ENCODE data around the gene RGL3. TPM values are rescaled to one million over a fixed set of nuclear protein-coding genes. Genes with fewer than 3 reads are reported as not detected.

Gene RGL3
- total and polyA plus RNA-seq, 2 of the 4 experiments (the other 2 are of a cell fraction) = 0.18 to 0.62 TPM

GRCh38 chr19:11414544-11414943, 4.6 kb downstream of the RGL3 start:
- Histone ChIP-seq H2BK15ac (ENCODE audit: low read depth, low read length) (no peak overlapping the region), H3K9me3 (ENCODE audit: control insufficient read depth, insufficient read depth, low read length) (no peaks in the 10 kb centered on the region), H2BK20ac (ENCODE audit: low read depth, low read length) (no peak overlapping the region), H2BK5ac (ENCODE audit: low read depth, low read length, poor library complexity, severe bottlenecking) (no peak overlapping the region), H3K27ac (ENCODE audit: insufficient read depth, low read length) (no peak overlapping the region), H3K18ac (ENCODE audit: low read depth, low read length) (no peak overlapping the region), H3K9me1 (ENCODE audit: insufficient read depth, low read length) (no peaks in the 10 kb centered on the region), H3K56ac (ENCODE audit: extremely low read depth, insufficient read depth, low read length) (no peak overlapping the region), H2BK120ac (ENCODE audit: low read depth, low read length) (no peak overlapping the region), H3K4me1 (ENCODE audit: control insufficient read depth, insufficient read depth, low read length) (peaks cover 2% of the 10 kb centered on the region; the same call in 1 of the 2 replicates), H2AK9ac (replicated peaks; ENCODE audit: low read depth, low read length, poor library complexity) (no peak overlapping the region), H2AK5ac (ENCODE audit: low read depth, low read length) (no peak overlapping the region), H3K4me2 (ENCODE audit: low read depth, low read length) (no peak overlapping the region), H3K79me1 (ENCODE audit: low read depth in 1 of 2, low read length in 2 of 2) (no peaks in the 10 kb centered on the region), H3K9ac (ENCODE audit: low read depth, low read length) (no peak overlapping the region), H2AFZ (replicated peaks; ENCODE audit: low read length, poor library complexity) (no peak overlapping the region), H4K8ac (ENCODE audit: low read depth in 2 of 2, low read length in 2 of 2) (no peak overlapping the region), H3K23ac (ENCODE audit: low read depth, low read length) (no peak overlapping the region), H4K91ac (ENCODE audit: insufficient read depth, low read depth, low read length) (no peak overlapping the region), H3K4me3 (ENCODE audit: insufficient read depth, low read depth, low read length) (no peak overlapping the region), H4K20me1 (ENCODE audit: insufficient read depth, low read length) (no peaks in the 10 kb centered on the region), H3K14ac (replicated peaks; ENCODE audit: low read depth, low read length) (no peak overlapping the region), H3K27me3 (ENCODE audit: control insufficient read depth, insufficient read depth, low read length) (peaks cover 11% of the 10 kb centered on the region), H4K5ac (ENCODE audit: low read depth, low read length) (no peak overlapping the region), H3K4ac (ENCODE audit: low read depth, low read length) (no peak overlapping the region), H3K36me3 (ENCODE audit: control insufficient read depth, insufficient read depth, low read length) (no peaks in the 10 kb centered on the region)
- in situ Hi-C loops (cut with MboI; ENCODE audit: low sequenced_read_pairs) (no loop called here), dilution Hi-C loops (cut with HindIII; ENCODE audit: low sequenced_read_pairs, unreplicated experiment) (no loop called here), intact Hi-C loops (cut with micrococcal nuclease) (loop anchor here (1.0 kb wide), 1 partner anchor 16 kb away; no protein-coding TSS in a partner anchor)
- WGBS, 2 experiments (ENCODE audit: extremely low coverage in 2 of 2, insufficient read length in 1 of 2) = 83% methylated on average over 1 of the region's 2 CpGs; no CpG with 5 or more reads in 1 of the 2 experiments
- TF ChIP-seq NFE2L2 (IDR thresholded peaks at IDR 0.05; ENCODE audit: low read depth, low read length) (no peak), USF2 (IDR thresholded peaks at IDR 0.05; ENCODE audit: low read depth, low read length) (no peak), CEBPB (IDR thresholded peaks at IDR 0.05; ENCODE audit: low read depth, low read length) (no peak), MAFK (IDR thresholded peaks at IDR 0.05; ENCODE audit: low read depth, low read length) (no peak), MAZ (IDR thresholded peaks at IDR 0.05; ENCODE audit: borderline replicate concordance, low read depth, low read length) (no peak), RFX5 (IDR thresholded peaks at IDR 0.05; ENCODE audit: low read depth, low read length) (no peak)
- ATAC-seq (ENCODE audit: low read depth) (no peak), DNase-seq (no peak)
- POLR2A ChIA-PET (ENCODE audit: unreplicated experiment) = no interaction called here
- CTCF ChIA-PET = no interaction called here
- no TSS peak for BruUV-seq (replicated peaks)

All from IMR-90 (cell line).